Measurements from ENCODE around the gene TOX2.

GRCh38 chr20:43957392-43957791 is 42.7 kb downstream of the TOX2 start:
- TF ChIP-seq CTCF (IDR thresholded peaks at IDR 0.05 in 4 of 5, conservative IDR thresholded peaks at IDR 0.05 in 1 of 5) (no peak), POLR2A (IDR thresholded peaks at IDR 0.05) (no peak)

Data from gastrocnemius medialis (tissue), 4 donors.